HT-29 (cell line): ENCODE data around the gene EPB41L4A. TPM values are rescaled to one million over a fixed set of nuclear protein-coding genes. Genes with fewer than 3 reads are reported as not detected.
A peak's percentile ranks its signal among the peaks of the same experiment; 100 is the strongest.
"Not testable (repeated sequence)": the region's sequence is repeated elsewhere in the genome, so short reads cannot be mapped to it uniquely, and the experiment has no call there.

Experiments used
- DNase-seq: peaks from one replicate; pipeline ENCODE4 v3.0.0-alpha.2; 2015; ENCODE audit warnings: low spot score
- total RNA-seq: library from RNA; depleted of rRNA; stranded (reverse); fragments of >200 nt; shearing (Covaris generic); gene quantifications from 2 replicates; pipeline ENCODE4 v1.2.3, GENCODE V29; 2014

EPB41L4A gene
- total RNA-seq, 1 experiment from 2014 or later, result 0.48 TPM

GRCh38 chr5:112258571-112258970, 160.5 kb downstream of the EPB41L4A start:
- DNase-seq, result no peak

DNA sequence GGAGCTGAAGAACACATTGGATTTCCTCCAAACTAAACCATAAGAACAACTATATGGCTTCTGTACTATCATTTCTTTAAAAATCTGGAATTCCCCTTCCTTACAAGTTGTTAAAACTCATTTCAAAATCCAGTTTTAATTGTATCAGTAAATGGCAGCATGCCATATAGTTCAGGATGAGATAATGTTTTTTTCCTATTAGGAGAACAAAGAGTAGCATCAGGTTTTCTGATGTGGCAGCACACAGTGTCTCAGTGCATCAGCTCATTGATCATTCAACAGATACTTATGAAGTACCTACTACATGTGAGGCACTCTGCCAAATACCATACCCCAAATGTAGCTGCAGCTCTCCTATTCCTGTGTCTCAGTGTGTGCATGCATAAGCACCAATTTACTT, 161.1 kb downstream of the EPB41L4A start:
- no peak for DNase-seq

DNA sequence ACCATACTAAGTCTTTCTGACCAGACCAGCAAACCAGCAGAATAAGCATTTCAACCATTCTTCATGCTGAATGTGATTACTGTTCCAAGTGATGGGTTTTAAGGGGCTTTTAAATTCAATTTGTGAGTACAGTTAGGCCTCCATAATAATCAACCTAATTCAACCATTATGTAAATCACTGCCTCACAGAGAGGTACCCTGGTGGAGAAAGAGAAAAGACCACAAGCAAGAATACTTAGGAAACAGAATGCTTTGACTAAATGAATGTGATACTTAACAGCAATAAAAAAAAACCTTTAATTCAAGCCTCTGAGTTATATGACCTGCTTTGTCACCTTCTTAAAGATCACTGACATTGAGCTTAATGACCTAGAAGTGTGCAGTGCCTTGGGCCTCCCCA, 162.1 kb downstream of the EPB41L4A start:
- DNase-seq, result no peak

DNA sequence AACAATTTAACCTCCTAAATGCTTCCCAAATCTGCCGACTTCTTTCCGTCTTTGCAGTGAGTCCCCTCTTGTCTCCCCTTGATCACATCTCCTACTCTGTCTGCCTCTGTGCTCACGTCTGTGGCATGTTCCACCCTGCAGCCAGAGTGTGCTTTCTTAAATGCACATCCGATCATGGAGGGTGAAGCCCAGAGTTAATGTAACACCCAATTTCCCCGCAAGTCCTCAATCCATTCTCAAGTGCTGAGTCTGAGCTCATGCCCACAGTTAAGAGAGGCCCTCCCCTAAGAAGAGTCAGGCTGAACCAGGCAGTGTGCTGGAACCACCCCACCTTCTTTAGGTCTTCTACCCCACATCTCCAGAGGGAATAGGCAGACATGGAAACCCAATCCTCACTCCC, 164.8 kb downstream of the EPB41L4A start:
- no peak for DNase-seq

DNA sequence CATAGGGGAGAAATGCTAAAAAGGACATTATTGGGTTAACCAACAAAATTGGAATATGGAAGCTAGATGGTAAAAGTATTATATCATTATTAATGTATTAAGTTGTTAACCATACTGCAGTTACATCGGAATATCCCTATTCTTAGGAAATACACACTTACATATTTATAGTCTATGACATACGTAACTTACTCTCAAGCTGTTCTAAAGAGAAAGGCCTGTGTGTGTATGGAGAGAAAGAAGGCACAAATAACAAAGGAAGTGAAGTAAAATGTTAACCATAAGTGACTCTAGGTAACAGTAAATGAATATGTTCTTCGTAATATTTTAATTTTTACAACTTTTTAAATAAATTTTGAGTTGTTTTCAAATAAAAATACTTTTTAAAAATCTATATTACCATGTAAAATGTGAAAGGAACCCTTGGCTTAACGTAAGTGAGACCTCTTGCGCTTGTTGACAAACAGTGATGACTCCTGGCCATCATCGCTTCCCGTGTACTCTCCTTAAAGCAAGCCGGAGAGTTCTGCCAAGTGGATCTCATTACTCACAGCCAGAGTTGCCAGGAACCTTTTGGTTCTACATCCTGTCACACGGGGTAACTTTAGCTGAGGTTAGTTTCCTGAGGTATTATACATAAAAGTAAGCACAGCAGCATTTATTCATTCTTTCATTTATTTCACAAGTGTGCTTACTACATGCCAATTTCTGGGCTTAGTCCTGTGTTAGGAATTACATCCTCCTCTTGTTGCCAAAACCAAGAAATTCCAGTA, 165.4 kb downstream of the EPB41L4A start:
- DNase-seq, result no peak

DNA sequence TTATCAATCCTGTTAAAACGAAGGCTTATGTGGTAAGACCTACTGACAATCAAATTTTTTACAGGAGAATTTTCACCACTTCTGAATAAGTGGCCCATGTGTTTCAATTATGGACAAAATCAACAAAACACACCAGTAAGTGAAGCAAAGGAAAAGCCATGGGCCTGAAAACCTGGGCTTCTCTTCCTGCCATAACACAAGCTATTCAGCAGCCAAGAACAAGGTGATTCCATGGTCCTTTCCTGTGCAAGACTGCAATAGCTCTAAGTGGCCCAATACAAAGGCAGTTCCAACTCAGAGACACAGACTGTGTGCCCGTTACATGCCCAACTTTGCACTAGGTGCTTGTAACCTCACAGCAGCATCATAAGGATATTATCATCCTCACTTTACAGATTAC, 168.5 kb downstream of the EPB41L4A start:
- DNase-seq, result no peak

- DNase-seq, result no peak
Observed at GRCh38 chr5:112248623-112249022, 170.5 kb downstream of the EPB41L4A start.

DNA sequence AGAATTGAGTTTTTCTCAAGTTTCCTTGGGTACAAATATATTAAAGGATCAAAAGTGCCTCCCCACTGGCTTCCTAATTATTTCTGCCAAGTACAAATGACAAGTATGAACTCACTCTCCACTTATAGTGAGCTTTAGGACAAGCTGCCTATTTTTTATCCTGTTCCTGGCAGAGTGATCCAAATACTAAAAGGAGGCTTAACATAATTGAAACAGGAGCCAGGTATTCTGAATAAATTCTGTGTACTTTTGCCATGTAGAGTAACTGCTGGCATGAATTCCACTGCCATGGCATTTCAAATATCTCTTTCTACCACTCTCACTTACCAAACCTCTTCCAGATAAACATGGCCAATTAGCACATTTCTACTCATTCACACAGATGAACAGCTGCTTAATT, 171.1 kb downstream of the EPB41L4A start:
- no peak for DNase-seq

DNA sequence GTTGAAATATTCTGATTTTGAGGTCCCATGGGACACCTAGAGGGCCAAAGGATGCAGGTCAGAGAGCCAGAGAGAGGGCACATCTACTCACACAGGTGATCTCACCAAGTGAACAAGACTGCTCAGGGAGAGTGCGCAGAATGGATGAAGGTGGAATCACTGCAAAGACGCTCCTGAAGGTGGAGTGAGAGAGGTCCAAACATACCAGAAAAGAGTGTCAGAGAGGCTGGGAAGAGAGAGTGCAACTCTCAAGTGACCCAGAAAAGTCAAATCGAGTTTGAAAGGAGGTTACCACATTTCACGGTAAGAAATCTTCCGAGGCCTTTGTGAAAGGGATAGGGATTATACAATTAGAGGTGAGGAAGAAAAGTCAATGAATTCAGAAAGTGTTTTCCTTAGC, 173.4 kb downstream of the EPB41L4A start:
- no peak for DNase-seq

- DNase-seq, result peak; percentile 70
Observed at GRCh38 chr5:112239996-112240395, 179.1 kb downstream of the EPB41L4A start.

- DNase-seq, result no peak
Observed at GRCh38 chr5:112238473-112238872, 180.6 kb downstream of the EPB41L4A start.

DNA sequence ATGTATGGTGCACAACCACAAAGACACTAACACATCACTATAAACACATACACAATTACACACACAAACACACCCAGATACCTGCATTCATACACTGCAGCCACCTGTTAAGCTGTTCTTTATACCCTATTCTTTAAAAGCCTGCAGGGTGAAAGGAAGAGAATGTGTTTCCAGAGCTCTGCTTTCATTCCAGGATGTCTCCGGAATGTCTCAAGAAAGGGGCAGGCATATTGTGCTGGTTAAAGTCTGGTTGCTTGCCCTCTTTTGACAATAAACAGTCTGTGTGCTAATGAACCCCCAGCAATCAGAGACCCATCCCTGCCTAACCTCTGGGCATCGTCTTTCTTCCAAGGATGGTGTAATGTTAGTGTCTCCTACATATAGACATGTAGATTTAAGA, 181.6 kb downstream of the EPB41L4A start:
- DNase-seq, result no peak

- DNase-seq, result no peak
Observed at GRCh38 chr5:112234000-112234399, 185.1 kb downstream of the EPB41L4A start.

DNA sequence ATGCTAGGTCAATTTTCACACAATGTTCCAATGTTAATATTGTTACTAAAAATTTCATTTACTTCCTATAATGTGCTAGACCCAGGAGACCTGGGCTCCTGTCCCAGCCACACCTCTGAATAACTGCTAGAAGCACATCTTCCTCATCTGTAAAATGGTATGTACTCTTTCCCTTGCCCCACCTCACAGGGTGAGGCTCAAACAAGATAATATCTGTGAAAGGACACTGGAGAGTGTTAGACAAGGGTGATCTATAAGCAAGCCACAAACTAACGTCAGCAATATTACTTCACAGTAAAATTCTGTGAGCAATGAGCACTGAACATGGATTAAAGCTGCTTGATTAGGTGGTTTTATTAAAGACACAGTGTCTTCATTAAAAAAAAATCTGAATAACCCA, 186.4 kb downstream of the EPB41L4A start:
- DNase-seq, result peak; percentile 37

DNA sequence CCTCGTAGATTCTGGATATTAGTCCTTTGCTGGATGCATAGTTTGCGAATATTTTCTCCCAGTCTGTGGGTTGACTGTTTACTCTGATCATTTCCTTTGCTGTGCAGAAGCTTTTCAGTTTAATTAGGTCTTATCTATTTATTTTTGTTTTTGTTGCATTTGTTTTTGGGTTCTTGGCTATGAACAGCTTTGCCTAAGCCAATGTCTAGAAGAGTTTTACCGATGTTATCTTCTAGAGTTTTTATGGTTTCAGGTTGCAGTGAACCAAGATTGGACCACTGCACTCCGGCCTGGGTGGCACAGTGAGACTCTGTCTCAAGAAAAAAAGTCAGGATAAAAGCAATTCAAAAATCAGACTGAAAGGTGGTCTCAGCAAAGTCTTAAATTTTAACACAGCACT, 188.5 kb downstream of the EPB41L4A start:
- DNase-seq, result no peak

DNA sequence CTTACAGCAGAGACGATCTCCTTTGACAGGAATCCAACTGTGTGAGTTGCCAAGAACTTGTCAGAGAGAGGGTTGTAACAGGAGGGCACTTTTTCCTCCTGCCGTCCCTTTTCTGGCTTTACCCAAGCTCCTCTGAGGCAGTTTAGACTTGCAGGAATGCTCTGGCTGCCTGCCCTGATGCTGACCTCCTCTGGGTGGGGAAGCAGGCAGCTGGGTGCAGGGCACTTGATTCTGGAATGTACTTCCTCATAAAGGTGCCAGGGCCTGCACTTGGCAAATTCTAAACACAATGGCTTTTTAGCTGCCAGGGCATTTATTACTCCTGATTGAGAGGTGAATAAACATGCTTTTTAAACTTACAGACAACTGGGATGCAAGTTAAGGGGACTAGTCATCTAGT, 190.4 kb downstream of the EPB41L4A start:
- peak; percentile 92 for DNase-seq

- DNase-seq, result peak; percentile 27
Observed at GRCh38 chr5:112227911-112228631, 191.0 kb downstream of the EPB41L4A start.

DNA sequence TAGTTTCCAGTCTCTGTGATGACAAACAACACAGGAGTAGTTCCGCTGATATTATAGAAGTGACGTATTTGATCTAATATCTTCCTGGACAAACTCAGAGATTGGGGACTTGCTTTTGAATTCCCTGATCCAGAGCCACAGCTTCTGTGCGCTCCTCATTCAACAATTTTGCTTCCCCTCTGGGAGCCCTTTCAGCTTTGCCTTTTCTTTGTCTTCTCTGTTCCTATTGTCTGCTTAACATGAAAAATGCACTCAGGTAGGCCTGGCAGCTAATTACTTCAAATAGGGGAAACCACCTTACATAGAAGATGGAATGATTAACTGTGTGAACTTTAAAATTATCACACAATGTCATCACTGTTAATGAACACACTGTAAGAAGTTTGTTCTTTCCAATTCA, 192.9 kb downstream of the EPB41L4A start:
- DNase-seq, result no peak

GRCh38 chr5:112222997-112223396, 196.1 kb downstream of the EPB41L4A start:
- not testable (repeated sequence) for DNase-seq

DNA sequence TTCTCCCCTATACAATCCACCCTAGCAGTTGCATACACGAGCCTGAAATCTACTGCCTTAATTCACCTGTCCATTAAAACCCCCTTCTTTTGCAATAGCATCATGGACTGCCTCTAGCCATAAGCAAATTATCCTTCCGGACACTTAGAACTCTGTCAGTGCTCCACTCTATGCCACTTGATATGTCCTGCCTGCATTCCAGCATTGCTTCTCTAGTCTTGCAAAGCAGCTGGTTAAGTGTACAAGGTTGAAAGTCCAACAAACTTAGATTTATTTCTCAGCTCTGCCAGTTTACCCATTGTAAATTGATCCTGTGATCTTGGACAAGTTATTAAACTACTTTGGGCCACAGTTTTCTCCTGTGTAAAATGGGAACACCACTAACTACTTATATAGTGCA, 197.9 kb downstream of the EPB41L4A start:
- DNase-seq, result peak; percentile 23

- DNase-seq, result no peak
Observed at GRCh38 chr5:112219000-112219399, 200.1 kb downstream of the EPB41L4A start.

DNA sequence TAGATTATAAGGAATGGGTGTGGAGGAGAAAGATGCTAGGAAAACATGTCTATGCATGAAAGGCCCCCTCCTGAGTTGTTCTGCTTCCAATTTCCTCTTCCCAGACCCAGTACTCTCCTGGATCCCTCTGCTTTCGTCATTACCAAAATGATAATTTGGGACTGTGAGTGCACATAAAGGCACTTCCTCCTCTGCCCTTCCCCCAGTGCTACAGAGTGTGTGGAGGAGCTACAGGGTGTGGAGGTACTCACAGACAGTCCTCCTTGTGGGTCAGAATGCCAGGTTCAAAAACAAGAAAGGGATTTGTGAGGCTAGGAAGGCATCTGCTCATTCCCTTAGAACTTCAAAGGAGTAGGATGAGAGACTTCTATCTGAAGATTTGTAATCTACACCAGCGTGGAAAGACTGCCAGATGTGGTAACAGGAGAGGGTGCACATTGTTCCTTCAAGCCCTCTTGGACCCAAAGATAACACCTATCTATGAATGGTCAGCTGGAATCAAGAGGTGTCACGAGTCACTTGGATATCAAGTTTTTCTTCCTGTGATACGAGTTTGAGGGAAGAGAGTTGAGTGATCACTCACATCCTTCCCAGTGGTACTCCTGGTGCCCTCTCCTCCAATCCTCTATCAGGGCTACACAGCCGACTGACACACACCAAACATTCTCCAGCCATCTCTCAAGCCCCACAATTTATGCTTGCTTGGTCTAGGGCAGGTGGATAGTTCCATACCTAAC, 201.1 kb downstream of the EPB41L4A start:
- DNase-seq, result no peak
